IMR-90 (cell line): Measurements from ENCODE around the gene CARD10. TPM values are rescaled to one million over a fixed set of nuclear protein-coding genes. Genes with fewer than 3 reads are reported as not detected.
A peak's percentile ranks its signal among the peaks of the same experiment; 100 is the strongest.

Experiments used
- ATAC-seq: fragments of 200-7000 bp; cut with Tn5 transposase; 2 replicates; pipeline ENCODE4 v1.9.1; 2020; ENCODE audit warnings: low read depth, mild to moderate bottlenecking, moderate library complexity
- BruUV-seq: library from RNA; stranded (reverse); fragments of 400-500 nt; replicated peaks from 2 replicates; lab custom pipeline; 2021; lab: Mats Ljungman, UMichigan
- CTCF ChIA-PET: fragments of 300-600 bp; formaldehyde crosslinking; extraction: SDS; loops from one replicate; lab custom pipeline; 2021; ENCODE audit warnings: antibody characterized with exemption; lab: Yijun Ruan, JAX
- POLR2A ChIA-PET: fragments of 300-600 bp; sonication (Branson Sonifier 250); formaldehyde crosslinking; loops from one replicate; lab custom pipeline; 2022; ENCODE audit warnings: antibody characterized with exemption; ENCODE audit not compliant: unreplicated experiment; lab: Charles Lee
- DNase-seq: peaks from one replicate; pipeline ENCODE4 v3.0.0; 2013
- H2AFZ ChIP-seq: replicated peaks from 2 replicates; pipeline ENCODE3; 2013; ENCODE audit warnings: low read length, mild to moderate bottlenecking; ENCODE audit not compliant: poor library complexity
- H2AK5ac ChIP-seq: 2 replicates; pipeline ENCODE4 v1.6.1; 2013; ENCODE audit warnings: low read depth, low read length, inconsistent platforms
- H2AK9ac ChIP-seq: replicated peaks from 2 replicates; pipeline ENCODE3; 2013; ENCODE audit warnings: mild to moderate bottlenecking, low read depth, low read length, moderate library complexity; ENCODE audit not compliant: poor library complexity
- H2BK120ac ChIP-seq: 2 replicates; pipeline ENCODE4 v1.6.1; 2013; ENCODE audit warnings: low read depth, low read length, inconsistent platforms
- H2BK15ac ChIP-seq: 3 replicates; pipeline ENCODE4 v1.6.1; 2013; ENCODE audit warnings: low read depth, low read length, inconsistent platforms
- H2BK20ac ChIP-seq: 2 replicates; pipeline ENCODE4 v1.6.1; 2013; ENCODE audit warnings: low read depth, mild to moderate bottlenecking, inconsistent platforms, low read length, moderate library complexity
- H2BK5ac ChIP-seq: 2 replicates; pipeline ENCODE4 v1.6.1; 2013; ENCODE audit warnings: mild to moderate bottlenecking, low read depth, low read length, inconsistent platforms; ENCODE audit not compliant: poor library complexity, severe bottlenecking
- H3K14ac ChIP-seq: replicated peaks from 2 replicates; pipeline ENCODE4 v1.6.1; 2013; ENCODE audit warnings: low read depth, low read length, inconsistent platforms
- H3K18ac ChIP-seq: 2 replicates; pipeline ENCODE4 v1.6.1; 2013; ENCODE audit warnings: low read depth, low read length, control low read depth
- H3K23ac ChIP-seq: 2 replicates; pipeline ENCODE4 v1.6.1; 2013; ENCODE audit warnings: low read depth, low read length, inconsistent platforms
- H3K27ac ChIP-seq: 2 replicates; pipeline ENCODE4 v1.5.1; 2013; ENCODE audit warnings: mild to moderate bottlenecking, control low read depth, low read length; ENCODE audit not compliant: insufficient read depth
- H3K27me3 ChIP-seq: 2 replicates; pipeline ENCODE4 v1.6.1; 2013; ENCODE audit warnings: low read length; ENCODE audit not compliant: control insufficient read depth, insufficient read depth
- H3K36me3 ChIP-seq: 2 replicates; pipeline ENCODE4 v1.6.1; 2013; ENCODE audit warnings: low read length, mixed read lengths; ENCODE audit not compliant: control insufficient read depth, insufficient read depth
- H3K4ac ChIP-seq: 2 replicates; pipeline ENCODE4 v1.6.1; 2013; ENCODE audit warnings: low read depth, low read length, inconsistent platforms
- H3K4me1 ChIP-seq: 2 replicates; pipeline ENCODE4 v1.6.1; 2013; ENCODE audit warnings: low read length, mixed read lengths; ENCODE audit not compliant: control insufficient read depth, insufficient read depth
- H3K4me2 ChIP-seq: 2 replicates; pipeline ENCODE4 v1.6.1; 2013; ENCODE audit warnings: low read depth, mild to moderate bottlenecking, control low read depth, low read length, moderate library complexity
- H3K4me3 ChIP-seq: 2 replicates; pipeline ENCODE4 v1.5.1; 2013; ENCODE audit warnings: low read depth, mild to moderate bottlenecking, control low read depth, low read length, moderate library complexity; ENCODE audit not compliant: insufficient read depth
- H3K56ac ChIP-seq: 2 replicates; pipeline ENCODE4 v1.6.1; 2013; ENCODE audit warnings: low read length, inconsistent platforms; ENCODE audit not compliant: insufficient read depth; ENCODE audit errors: extremely low read depth
- H3K79me1 ChIP-seq, 2 experiments: 2 replicates each; pipeline ENCODE4 v1.6.1; 2013; ENCODE audit warnings: low read length in 2 of 2, inconsistent platforms in 1 of 2, low read depth in 1 of 2
- H3K9ac ChIP-seq: 2 replicates; pipeline ENCODE4 v1.6.1; 2013; ENCODE audit warnings: low read depth, low read length, control low read depth
- H3K9me1 ChIP-seq: 2 replicates; pipeline ENCODE4 v1.6.1; 2013; ENCODE audit warnings: low read length, inconsistent platforms; ENCODE audit not compliant: insufficient read depth
- H3K9me3 ChIP-seq: 2 replicates; pipeline ENCODE4 v1.6.1; 2013; ENCODE audit warnings: low read length; ENCODE audit not compliant: control insufficient read depth, insufficient read depth
- H4K20me1 ChIP-seq: 2 replicates; pipeline ENCODE4 v1.6.1; 2013; ENCODE audit warnings: low read length, inconsistent platforms; ENCODE audit not compliant: insufficient read depth
- H4K5ac ChIP-seq: 2 replicates; pipeline ENCODE4 v1.6.1; 2013; ENCODE audit warnings: mild to moderate bottlenecking, low read depth, low read length, control low read depth
- H4K8ac ChIP-seq, 2 experiments: 2 replicates each; pipeline ENCODE4 v1.6.1; 2013; ENCODE audit warnings: low read depth in 2 of 2, low read length in 2 of 2, control low read depth in 1 of 2, inconsistent platforms in 1 of 2
- H4K91ac ChIP-seq: 2 replicates; pipeline ENCODE4 v1.6.1; 2013; ENCODE audit warnings: low read depth, low read length, inconsistent platforms; ENCODE audit not compliant: insufficient read depth
- CEBPB ChIP-seq: IDR thresholded peaks from 2 replicates; pipeline ENCODE4 v1.6.1; 2012; ENCODE audit warnings: low read depth, low read length, improper control_type of control experiment
- CHD1 ChIP-seq: IDR thresholded peaks from 2 replicates; pipeline ENCODE4 v1.6.1; 2012; ENCODE audit warnings: low read depth, low read length, improper control_type of control experiment
- FOS ChIP-seq: fragments of 150-350 bp; IDR thresholded peaks from 2 replicates; pipeline ENCODE4 v1.6.1; 2016; ENCODE audit warnings: low read depth, low read length
- MAFK ChIP-seq: IDR thresholded peaks from 2 replicates; pipeline ENCODE4 v1.6.1; 2012; ENCODE audit warnings: low read depth, low read length, improper control_type of control experiment
- MAZ ChIP-seq: IDR thresholded peaks from 2 replicates; pipeline ENCODE4 v1.6.1; 2012; ENCODE audit warnings: low read depth, mild to moderate bottlenecking, low read length, improper control_type of control experiment, moderate library complexity, borderline replicate concordance
- MXI1 ChIP-seq: IDR thresholded peaks from 2 replicates; pipeline ENCODE4 v1.6.1; 2012; ENCODE audit warnings: low read depth, mild to moderate bottlenecking, low read length, moderate library complexity, borderline replicate concordance
- NFE2L2 ChIP-seq: fragments of 150-350 bp; IDR thresholded peaks from 2 replicates; pipeline ENCODE4 v1.6.1; 2016; ENCODE audit warnings: low read depth, mild to moderate bottlenecking, low read length
- POLR2A ChIP-seq: IDR thresholded peaks from 2 replicates; pipeline ENCODE4 v1.6.1; 2012; ENCODE audit warnings: mild to moderate bottlenecking, low read depth, low read length
- RAD21 ChIP-seq: IDR thresholded peaks from 2 replicates; pipeline ENCODE4 v1.6.1; 2012; ENCODE audit warnings: low read length, improper control_type of control experiment
- RCOR1 ChIP-seq: IDR thresholded peaks from 2 replicates; pipeline ENCODE4 v1.6.1; 2012; ENCODE audit warnings: mild to moderate bottlenecking, low read length, improper control_type of control experiment; ENCODE audit not compliant: insufficient replicate concordance
- RFX5 ChIP-seq: IDR thresholded peaks from 2 replicates; pipeline ENCODE4 v1.8.0; 2012; ENCODE audit warnings: low read depth, mild to moderate bottlenecking, low read length, moderate library complexity
- WGBS, 2 experiments: methylation state at CpG; one replicate each; pipeline versions ENCODE4 v1.1.5 to v1.1.7; 2013; ENCODE audit warnings: missing lambda C conversion rate in 2 of 2; ENCODE audit not compliant: insufficient read length in 1 of 2; ENCODE audit errors: extremely low coverage in 2 of 2; 5-methylcytosine and 5-hydroxymethylcytosine counted together
- dilution Hi-C: fragments of 300-500 bp; cut with HindIII; formaldehyde crosslinking; loops from one replicate; pipeline ENCODE4 v1.14.3; 2018; ENCODE audit warnings: low sequenced_read_pairs; ENCODE audit not compliant: unreplicated experiment
- in situ Hi-C: fragments of 300-500 bp; cut with MboI; formaldehyde crosslinking; loops from 3 replicates; pipeline ENCODE4 v1.14.3; 2019; ENCODE audit warnings: low sequenced_read_pairs, inconsistent platforms, mixed read lengths
- intact Hi-C: fragments of 100-400 bp; cut with micrococcal nuclease; formaldehyde crosslinking; loops from 2 replicates; pipeline ENCODE4 v1.10.0; 2022
- polyA plus RNA-seq, 3 experiments: library from polyadenylated mRNA; depleted of rRNA; stranded (reverse); fragments of >200 nt; gene quantifications; 2 replicates each; pipeline ENCODE4 v1.2.3, GENCODE V29; 2012; ENCODE audit warnings: low replicate concordance in 1 of 3
- total RNA-seq: library from RNA; depleted of rRNA; stranded (reverse); fragments of >200 nt; gene quantifications from 2 replicates; pipeline ENCODE4 v1.2.3, GENCODE V29; 2012
- TF ChIP-seq, protein P1 (sequence below): fragments of 150-350 bp; IDR thresholded peaks from 2 replicates; pipeline ENCODE4 v1.6.1; 2017; ENCODE audit warnings: mild to moderate bottlenecking, antibody characterized with exemption, low read length, low read depth
- TF ChIP-seq, protein P2 (sequence below): conservative IDR thresholded peaks from 2 replicates; pipeline ENCODE4 v1.5.1; 2012; ENCODE audit warnings: mild to moderate bottlenecking, low read depth, low read length, improper control_type of control experiment

CARD10 gene
- total and polyA plus RNA-seq, 2 of the 4 experiments (the other 2 are of a cell fraction): 6.1 to 18.4 TPM

DNA sequence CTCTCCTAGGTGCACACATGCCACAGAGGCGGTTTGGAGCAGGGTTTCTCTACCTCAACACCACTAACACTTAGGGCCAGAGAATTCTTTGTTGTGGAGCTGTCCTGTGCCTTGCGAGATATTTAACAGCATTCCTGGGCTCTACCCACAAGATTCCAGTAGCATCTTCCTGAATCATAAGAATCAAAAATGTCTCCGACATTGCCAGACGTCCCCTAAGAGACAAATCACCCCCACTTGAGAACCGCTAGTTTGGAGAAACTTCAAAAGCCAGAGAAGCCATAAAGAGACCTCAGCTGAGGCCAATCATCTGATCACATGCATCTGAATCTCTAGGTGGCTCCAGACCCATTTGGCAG, 49.1 kb downstream of the CARD10 start:
- 67% methylated on average over 1 of the region's 5 CpGs; no CpG with 5 or more reads in 1 of the 2 experiments for WGBS, 2 experiments
- in situ Hi-C loops: no loop called here
- H3K18ac ChIP-seq: no peak overlapping the region

More for the DNA sequence above, 49.1 kb downstream of the CARD10 start:
- Histone ChIP-seq H2AK5ac (no peak overlapping the region), H3K9me3 (no peaks in the 10 kb centered on the region), H4K91ac (no peak overlapping the region), H4K20me1 (no peaks in the 10 kb centered on the region; the same call in 1 of the 2 replicates), H3K14ac (no peak overlapping the region), H3K56ac (no peak overlapping the region), H3K36me3 (no peaks in the 10 kb centered on the region), H2BK120ac (no peak overlapping the region), H2BK20ac (no peak overlapping the region), H4K8ac (no peak overlapping the region), H3K9ac (no peak overlapping the region), H2AK9ac (no peak overlapping the region), H3K4me3 (no peak overlapping the region), H3K27me3 (peaks cover 79% of the 10 kb centered on the region), H3K4ac (no peak overlapping the region), H2BK5ac (no peak overlapping the region), H3K4me1 (no peaks in the 10 kb centered on the region), H3K79me1 (no peaks in the 10 kb centered on the region), H2BK15ac (no peak overlapping the region), H3K27ac (no peak overlapping the region), H3K4me2 (no peak overlapping the region), H3K23ac (no peak overlapping the region), H2AFZ (no peak overlapping the region), H4K5ac (no peak overlapping the region), H3K9me1 (no peaks in the 10 kb centered on the region)
- ChIA-PET CTCF (no interaction called here), POLR2A (no interaction called here)
- BruUV-seq: no TSS peak
- DNase-seq: no peak
- intact Hi-C loops (no loop called here), dilution Hi-C loops (no loop called here)
- peak; percentile 17; the same call in 1 of the 2 replicates for ATAC-seq
- TF ChIP-seq RFX5 (no peak), CEBPB (no peak), FOS (no peak), MAZ (no peak), RAD21 (no peak), RCOR1 (no peak), MXI1 (no peak), POLR2A (no peak), MAFK (no peak), NFE2L2 (no peak), CHD1 (no peak)
- TF ChIP-seq, protein P1, sequence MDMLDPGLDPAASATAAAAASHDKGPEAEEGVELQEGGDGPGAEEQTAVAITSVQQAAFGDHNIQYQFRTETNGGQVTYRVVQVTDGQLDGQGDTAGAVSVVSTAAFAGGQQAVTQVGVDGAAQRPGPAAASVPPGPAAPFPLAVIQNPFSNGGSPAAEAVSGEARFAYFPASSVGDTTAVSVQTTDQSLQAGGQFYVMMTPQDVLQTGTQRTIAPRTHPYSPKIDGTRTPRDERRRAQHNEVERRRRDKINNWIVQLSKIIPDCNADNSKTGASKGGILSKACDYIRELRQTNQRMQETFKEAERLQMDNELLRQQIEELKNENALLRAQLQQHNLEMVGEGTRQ: no peak
- TF ChIP-seq, protein P2, sequence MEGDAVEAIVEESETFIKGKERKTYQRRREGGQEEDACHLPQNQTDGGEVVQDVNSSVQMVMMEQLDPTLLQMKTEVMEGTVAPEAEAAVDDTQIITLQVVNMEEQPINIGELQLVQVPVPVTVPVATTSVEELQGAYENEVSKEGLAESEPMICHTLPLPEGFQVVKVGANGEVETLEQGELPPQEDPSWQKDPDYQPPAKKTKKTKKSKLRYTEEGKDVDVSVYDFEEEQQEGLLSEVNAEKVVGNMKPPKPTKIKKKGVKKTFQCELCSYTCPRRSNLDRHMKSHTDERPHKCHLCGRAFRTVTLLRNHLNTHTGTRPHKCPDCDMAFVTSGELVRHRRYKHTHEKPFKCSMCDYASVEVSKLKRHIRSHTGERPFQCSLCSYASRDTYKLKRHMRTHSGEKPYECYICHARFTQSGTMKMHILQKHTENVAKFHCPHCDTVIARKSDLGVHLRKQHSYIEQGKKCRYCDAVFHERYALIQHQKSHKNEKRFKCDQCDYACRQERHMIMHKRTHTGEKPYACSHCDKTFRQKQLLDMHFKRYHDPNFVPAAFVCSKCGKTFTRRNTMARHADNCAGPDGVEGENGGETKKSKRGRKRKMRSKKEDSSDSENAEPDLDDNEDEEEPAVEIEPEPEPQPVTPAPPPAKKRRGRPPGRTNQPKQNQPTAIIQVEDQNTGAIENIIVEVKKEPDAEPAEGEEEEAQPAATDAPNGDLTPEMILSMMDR: no peak
